Stimulated activated CD4-positive, alpha-beta T cell treated with anti-CD3 and anti-CD28 coated beads, Interleukin-15, amount 100 ng/mL, for 1 hour (primary cell): ENCODE measurements around the gene PTPRN.
"Not testable (repeated sequence)": the region's sequence is repeated elsewhere in the genome, so short reads cannot be mapped to it uniquely, and the experiment has no call there.

Experiments
- DNase-seq, 2 donors: peaks; one replicate each; pipeline ENCODE4 v3.0.0-alpha.2; 2020; ENCODE audit warnings: low read depth in 1 of 2, low spot score in 1 of 2

PTPRN gene

GRCh38 chr2:219309278-219309677 is at the start of gene PTPRN:
Gene PTPRN (minus strand): TSS chr2:219309401. CDS start chr2:219309332, 69 bp downstream.
- no peak for DNase-seq

- no peak for DNase-seq
These were observed 49.2 kb upstream of the PTPRN start for GRCh38 chr2:219358170-219359075.

GRCh38 chr2:219356834-219357233 is 47.6 kb upstream of the PTPRN start:
- DNase-seq, result no peak

GRCh38 chr2:219354582-219354981 is 45.4 kb upstream of the PTPRN start:
- DNase-seq, result no peak

GRCh38 chr2:219353129-219353528 is 43.9 kb upstream of the PTPRN start:
- no peak for DNase-seq

- peak; percentile 22 to 33 for DNase-seq
These were observed 43.3 kb upstream of the PTPRN start for GRCh38 chr2:219352448-219353023.

GRCh38 chr2:219350710-219351221 is 41.6 kb upstream of the PTPRN start:
- DNase-seq, result no peak

- no peak for DNase-seq
These were observed 41.0 kb upstream of the PTPRN start for GRCh38 chr2:219350215-219350614.

- DNase-seq, result no peak
These were observed 35.7 kb upstream of the PTPRN start for GRCh38 chr2:219344751-219345430.

- DNase-seq, result no peak
These were observed 26.2 kb upstream of the PTPRN start for GRCh38 chr2:219335373-219335786.

- no peak for DNase-seq
These were observed 24.9 kb upstream of the PTPRN start for GRCh38 chr2:219334076-219334475.

GRCh38 chr2:219332542-219332941 is 23.3 kb upstream of the PTPRN start, which contains the start of gene RESP18:
Gene RESP18 (minus strand): TSS chr2:219332744.
- DNase-seq, result no peak

- peak in 1 of 2 donors; percentile 9 for DNase-seq
These were observed 22.5 kb upstream of the PTPRN start for GRCh38 chr2:219331560-219332213.

- no peak for DNase-seq
These were observed 18.5 kb upstream of the PTPRN start for GRCh38 chr2:219327719-219328118.

GRCh38 chr2:219325657-219326315 is 16.6 kb upstream of the PTPRN start:
- DNase-seq, result no peak

- DNase-seq, result no peak
These were observed 15.9 kb upstream of the PTPRN start for GRCh38 chr2:219325136-219325535.

- no peak for DNase-seq
These were observed 14.2 kb upstream of the PTPRN start for GRCh38 chr2:219323434-219323833.

GRCh38 chr2:219314804-219315468 is 5.7 kb upstream of the PTPRN start:
- DNase-seq, result no peak

- DNase-seq, result not testable (repeated sequence)
These were observed 3.6 kb upstream of the PTPRN start for GRCh38 chr2:219312683-219313263.
